Esophagus muscularis mucosa (tissue), 4 donors: ENCODE measurements around the gene XXYLT1. TPM values are rescaled to one million over a fixed set of nuclear protein-coding genes. Genes with fewer than 3 reads are reported as not detected.
A peak's percentile ranks its signal among the peaks of the same experiment; 100 is the strongest.

Source experiments
- DNase-seq: peaks from one replicate; pipeline ENCODE4 v3.0.0-alpha.2; 2017; ENCODE audit errors: extremely low spot score
- H3K27ac ChIP-seq, 4 donors: fragments of 200-600 bp; sonication (generic); replicated peaks in 1 of 4; 1 replicate in 3 of 4; 2 replicates in 1 of 4; pipeline ENCODE4 v1.5.1; 2016 to 2019; ENCODE audit warnings: mild to moderate bottlenecking in 1 of 4
- H3K27me3 ChIP-seq, 4 donors: fragments of 200-600 bp; sonication (generic); one replicate each; pipeline versions ENCODE4 v1.5.1 to v1.6.0; 2016 to 2019
- H3K36me3 ChIP-seq, 4 donors: fragments of 200-600 bp; sonication (generic); one replicate each; pipeline ENCODE4 v1.5.1; 2016 to 2019
- H3K4me1 ChIP-seq, 4 donors: fragments of 200-600 bp; sonication (generic); one replicate each; pipeline ENCODE4 v1.5.1; 2016 to 2019
- H3K4me3 ChIP-seq, 4 donors: fragments of 200-600 bp; sonication (generic); 1 replicate in 2 of 4; 2 replicates in 2 of 4; pipeline ENCODE4 v1.5.1; 2016 to 2019; ENCODE audit warnings: mild to moderate bottlenecking in 4 of 4, moderate library complexity in 1 of 4
- H3K9me3 ChIP-seq, 4 donors: fragments of 200-600 bp; sonication (generic); 1 replicate in 3 of 4; 2 replicates in 1 of 4; pipeline ENCODE4 v1.5.1; 2016 to 2019
- CTCF ChIP-seq, 3 experiments: fragments of 200-600 bp in 2 of 3; fragments of 450-650 bp in 1 of 3; sonication (generic) in 2 of 3; IDR thresholded peaks; one replicate each; pipeline ENCODE4 v1.5.1; 2017 to 2019; ENCODE audit warnings: antibody characterized with exemption in 3 of 3, mild to moderate bottlenecking in 2 of 3, moderate library complexity in 1 of 3
- EP300 ChIP-seq: sonication (generic); formaldehyde crosslinking; IDR thresholded peaks from one replicate; pipeline ENCODE4 v1.6.1; 2017; ENCODE audit warnings: antibody characterized with exemption
- POLR2A ChIP-seq: fragments of 450-650 bp; IDR thresholded peaks from one replicate; pipeline ENCODE4 v1.6.1; 2017; ENCODE audit warnings: antibody characterized with exemption, moderate library complexity, mild to moderate bottlenecking, low read depth
- POLR2AphosphoS5 ChIP-seq, 2 donors: sonication (generic); formaldehyde crosslinking; IDR thresholded peaks; one replicate each; pipeline ENCODE4 v1.6.1; 2017; ENCODE audit warnings: antibody characterized with exemption in 2 of 2
- WGBS: methylation state at CpG from one replicate; pipeline ENCODE4 v1.1.5; 2018; 5-methylcytosine and 5-hydroxymethylcytosine counted together
- intact Hi-C: fragments of 100-400 bp; cut with DNase I; formaldehyde crosslinking; loops from one replicate; pipeline ENCODE4 v1.15.1; 2023
- total RNA-seq, 4 donors: library from RNA; depleted of rRNA; stranded (reverse); fragments of >200 nt; gene quantifications; one replicate each; pipeline versions ENCODE4 v1.1.0 to v1.2.1, GENCODE V29; 2016

The XXYLT1 gene
- total RNA-seq, 4 donors from 2014 or later = 8.8 to 18.5 (median 13.9) TPM

GRCh38 chr3:195125646-195126045, 145.3 kb downstream of the XXYLT1 start:
- Histone ChIP-seq H3K27me3 (no peaks in the 10 kb centered on the region), H3K36me3 (no peaks in the 10 kb centered on the region), H3K27ac (no peak overlapping the region), H3K4me3 (no peak overlapping the region), H3K4me1 (peaks cover 0 to 13% (median 3%) of the 10 kb centered on the region in 4 donors), H3K9me3 (no peaks in the 10 kb centered on the region)
- intact Hi-C loops = no loop called here
- WGBS = 98% methylated on average over 10 of the region's 11 CpGs
- TF ChIP-seq POLR2A = no peak
- TF ChIP-seq EP300 = no peak
- no peak for TF ChIP-seq POLR2AphosphoS5 (IDR thresholded peaks at IDR 0.05)
- no peak for TF ChIP-seq CTCF (IDR thresholded peaks at IDR 0.05)
- DNase-seq = no peak

GRCh38 chr3:195124378-195124992, 146.5 kb downstream of the XXYLT1 start:
- Histone ChIP-seq H3K9me3 (no peaks in the 10 kb centered on the region), H3K4me3 (no peak overlapping the region), H3K27me3 (no peaks in the 10 kb centered on the region), H3K4me1 (peaks cover 5 to 21% (median 10%) of the 10 kb centered on the region in 4 donors), H3K27ac (no peak overlapping the region), H3K36me3 (no peaks in the 10 kb centered on the region)
- DNase-seq = no peak
- no peak for TF ChIP-seq CTCF (IDR thresholded peaks at IDR 0.05)
- TF ChIP-seq POLR2AphosphoS5 (IDR thresholded peaks at IDR 0.05) = no peak
- TF ChIP-seq POLR2A = no peak
- TF ChIP-seq EP300 = no peak
- 83% methylated on average over 18 of the region's 18 CpGs for WGBS
- intact Hi-C loops = no loop called here

GRCh38 chr3:195123281-195123691, 147.7 kb downstream of the XXYLT1 start:
- intact Hi-C loops = no loop called here
- TF ChIP-seq CTCF (IDR thresholded peaks at IDR 0.05) (no peak), EP300 (no peak), POLR2A (no peak), POLR2AphosphoS5 (IDR thresholded peaks at IDR 0.05) (no peak)
- DNase-seq = no peak
- Histone ChIP-seq H3K27me3 (no peaks in the 10 kb centered on the region), H3K4me3 (no peak overlapping the region), H3K9me3 (no peaks in the 10 kb centered on the region), H3K4me1 (peaks cover 5 to 27% (median 11%) of the 10 kb centered on the region in 4 donors), H3K36me3 (no peaks in the 10 kb centered on the region), H3K27ac (no peak overlapping the region)
- WGBS = 81% methylated on average over 7 of the region's 13 CpGs

- TF ChIP-seq POLR2A (no peak), POLR2AphosphoS5 (IDR thresholded peaks at IDR 0.05) (no peak), EP300 (no peak), CTCF (IDR thresholded peaks at IDR 0.05) (no peak)
- H3K27ac ChIP-seq = no peak overlapping the region
- H3K4me3 ChIP-seq = no peak overlapping the region
- peaks cover 5 to 33% (median 11%) of the 10 kb centered on the region in 4 donors for H3K4me1 ChIP-seq
- H3K9me3 ChIP-seq = no peaks in the 10 kb centered on the region
- DNase-seq = no peak
- no peaks in the 10 kb centered on the region for H3K27me3 ChIP-seq
- H3K36me3 ChIP-seq = no peaks in the 10 kb centered on the region
- intact Hi-C loops = no loop called here
- 100% methylated on average over 1 of the region's 4 CpGs for WGBS
These were observed 148.7 kb downstream of the XXYLT1 start for GRCh38 chr3:195122261-195122660.

GRCh38 chr3:195120267-195120601, 150.7 kb downstream of the XXYLT1 start:
- Histone ChIP-seq H3K4me3 (no peak overlapping the region), H3K36me3 (no peaks in the 10 kb centered on the region)
- 100% methylated on average over 2 of the region's 2 CpGs for WGBS

More at GRCh38 chr3:195120267-195120601, 150.7 kb downstream of the XXYLT1 start:
- Histone ChIP-seq H3K27ac (peak overlapping the region in 3 of 4 donors; percentile 0 to 36 (median 5)), H3K9me3 (no peaks in the 10 kb centered on the region), H3K27me3 (no peaks in the 10 kb centered on the region), H3K4me1 (peaks cover 5 to 31% (median 18%) of the 10 kb centered on the region in 4 donors)
- TF ChIP-seq CTCF (IDR thresholded peaks at IDR 0.05) (no peak), EP300 (no peak), POLR2A (no peak), POLR2AphosphoS5 (IDR thresholded peaks at IDR 0.05) (no peak)
- no peak for DNase-seq
- intact Hi-C loops = no loop called here
